ENCODE measurements around the gene FLOT1. TPM values are rescaled to one million over a fixed set of nuclear protein-coding genes. Genes with fewer than 3 reads are reported as not detected.

Gene FLOT1
- total and polyA plus RNA-seq, 2 of the 13 experiments (the other 11 are each of a cell fraction or from before 2014, with no cell fraction given): 82.3 to 130 TPM

DNA sequence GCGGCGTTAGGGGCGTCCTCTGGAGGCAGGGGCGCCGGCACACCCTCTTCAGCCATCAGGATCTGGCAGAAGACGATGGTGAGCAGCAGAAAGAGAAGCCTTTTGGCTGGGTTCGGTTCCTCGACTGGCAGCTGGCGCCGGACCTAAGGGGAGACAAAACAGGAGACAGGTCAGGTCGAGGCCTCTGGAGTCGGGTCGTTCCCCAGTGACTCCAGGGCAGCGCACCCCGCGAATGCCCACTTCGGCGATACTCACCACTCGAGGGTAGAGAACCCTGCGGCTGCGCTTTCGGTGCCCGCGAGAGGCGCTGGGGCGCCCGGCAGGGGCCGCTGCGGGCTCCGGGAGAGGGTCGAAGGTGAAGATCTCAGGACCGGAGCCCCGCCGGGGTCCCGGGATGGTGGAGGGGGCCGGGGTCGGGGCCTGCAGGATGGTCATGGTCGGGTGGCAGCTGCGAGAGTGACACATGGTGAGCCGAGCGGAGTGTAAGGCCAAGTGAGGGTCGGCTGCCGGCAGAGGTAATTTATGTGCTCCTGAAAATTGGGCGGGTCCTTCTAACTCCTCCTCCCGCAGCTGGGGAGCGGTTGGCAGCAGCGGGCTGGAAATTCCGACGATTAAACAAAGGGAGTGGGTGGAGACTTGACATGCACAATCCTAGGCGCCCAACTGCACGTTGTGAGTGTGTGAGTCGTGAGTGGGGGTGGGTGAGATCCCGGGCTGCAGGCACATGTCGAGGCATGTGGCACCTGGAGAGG lies 1.7 kb upstream of the FLOT1 start, which contains the start of gene IER3 (continued):
- TF ChIP-seq, protein P1, sequence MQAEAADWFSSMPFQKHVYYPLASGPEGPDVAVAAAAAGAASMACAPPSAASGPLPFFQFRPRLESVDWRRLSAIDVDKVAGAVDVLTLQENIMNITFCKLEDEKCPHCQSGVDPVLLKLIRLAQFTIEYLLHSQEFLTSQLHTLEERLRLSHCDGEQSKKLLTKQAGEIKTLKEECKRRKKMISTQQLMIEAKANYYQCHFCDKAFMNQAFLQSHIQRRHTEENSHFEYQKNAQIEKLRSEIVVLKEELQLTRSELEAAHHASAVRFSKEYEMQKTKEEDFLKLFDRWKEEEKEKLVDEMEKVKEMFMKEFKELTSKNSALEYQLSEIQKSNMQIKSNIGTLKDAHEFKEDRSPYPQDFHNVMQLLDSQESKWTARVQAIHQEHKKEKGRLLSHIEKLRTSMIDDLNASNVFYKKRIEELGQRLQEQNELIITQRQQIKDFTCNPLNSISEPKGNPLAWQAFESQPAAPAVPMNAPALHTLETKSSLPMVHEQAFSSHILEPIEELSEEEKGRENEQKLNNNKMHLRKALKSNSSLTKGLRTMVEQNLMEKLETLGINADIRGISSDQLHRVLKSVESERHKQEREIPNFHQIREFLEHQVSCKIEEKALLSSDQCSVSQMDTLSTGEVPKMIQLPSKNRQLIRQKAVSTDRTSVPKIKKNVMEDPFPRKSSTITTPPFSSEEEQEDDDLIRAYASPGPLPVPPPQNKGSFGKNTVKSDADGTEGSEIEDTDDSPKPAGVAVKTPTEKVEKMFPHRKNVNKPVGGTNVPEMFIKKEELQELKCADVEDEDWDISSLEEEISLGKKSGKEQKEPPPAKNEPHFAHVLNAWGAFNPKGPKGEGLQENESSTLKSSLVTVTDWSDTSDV (CRISPR knock-in tag; IDR thresholded peaks at IDR 0.05): peak; percentile 73; the same call in 1 of the 2 replicates
- TF ChIP-seq, protein P2, sequence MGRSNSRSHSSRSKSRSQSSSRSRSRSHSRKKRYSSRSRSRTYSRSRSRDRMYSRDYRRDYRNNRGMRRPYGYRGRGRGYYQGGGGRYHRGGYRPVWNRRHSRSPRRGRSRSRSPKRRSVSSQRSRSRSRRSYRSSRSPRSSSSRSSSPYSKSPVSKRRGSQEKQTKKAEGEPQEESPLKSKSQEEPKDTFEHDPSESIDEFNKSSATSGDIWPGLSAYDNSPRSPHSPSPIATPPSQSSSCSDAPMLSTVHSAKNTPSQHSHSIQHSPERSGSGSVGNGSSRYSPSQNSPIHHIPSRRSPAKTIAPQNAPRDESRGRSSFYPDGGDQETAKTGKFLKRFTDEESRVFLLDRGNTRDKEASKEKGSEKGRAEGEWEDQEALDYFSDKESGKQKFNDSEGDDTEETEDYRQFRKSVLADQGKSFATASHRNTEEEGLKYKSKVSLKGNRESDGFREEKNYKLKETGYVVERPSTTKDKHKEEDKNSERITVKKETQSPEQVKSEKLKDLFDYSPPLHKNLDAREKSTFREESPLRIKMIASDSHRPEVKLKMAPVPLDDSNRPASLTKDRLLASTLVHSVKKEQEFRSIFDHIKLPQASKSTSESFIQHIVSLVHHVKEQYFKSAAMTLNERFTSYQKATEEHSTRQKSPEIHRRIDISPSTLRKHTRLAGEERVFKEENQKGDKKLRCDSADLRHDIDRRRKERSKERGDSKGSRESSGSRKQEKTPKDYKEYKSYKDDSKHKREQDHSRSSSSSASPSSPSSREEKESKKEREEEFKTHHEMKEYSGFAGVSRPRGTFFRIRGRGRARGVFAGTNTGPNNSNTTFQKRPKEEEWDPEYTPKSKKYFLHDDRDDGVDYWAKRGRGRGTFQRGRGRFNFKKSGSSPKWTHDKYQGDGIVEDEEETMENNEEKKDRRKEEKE (IDR thresholded peaks at IDR 0.05): no peak
- TF ChIP-seq, protein P3, sequence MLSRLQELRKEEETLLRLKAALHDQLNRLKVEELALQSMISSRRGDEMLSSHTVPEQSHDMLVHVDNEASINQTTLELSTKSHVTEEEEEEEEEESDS (CRISPR knock-in tag; IDR thresholded peaks at IDR 0.05; ENCODE audit: borderline replicate concordance): peak; percentile 88; the same call in 1 of the 2 replicates
- TF ChIP-seq, protein P4, sequence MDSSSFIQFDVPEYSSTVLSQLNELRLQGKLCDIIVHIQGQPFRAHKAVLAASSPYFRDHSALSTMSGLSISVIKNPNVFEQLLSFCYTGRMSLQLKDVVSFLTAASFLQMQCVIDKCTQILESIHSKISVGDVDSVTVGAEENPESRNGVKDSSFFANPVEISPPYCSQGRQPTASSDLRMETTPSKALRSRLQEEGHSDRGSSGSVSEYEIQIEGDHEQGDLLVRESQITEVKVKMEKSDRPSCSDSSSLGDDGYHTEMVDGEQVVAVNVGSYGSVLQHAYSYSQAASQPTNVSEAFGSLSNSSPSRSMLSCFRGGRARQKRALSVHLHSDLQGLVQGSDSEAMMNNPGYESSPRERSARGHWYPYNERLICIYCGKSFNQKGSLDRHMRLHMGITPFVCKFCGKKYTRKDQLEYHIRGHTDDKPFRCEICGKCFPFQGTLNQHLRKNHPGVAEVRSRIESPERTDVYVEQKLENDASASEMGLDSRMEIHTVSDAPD (CRISPR knock-in tag; IDR thresholded peaks at IDR 0.05): 0 out of 2 replicates have a peak, but pooled peaks have one; percentile 24
- 0 out of 2 replicates have a peak, but pooled peaks have one; percentile 81 for TF ChIP-seq ZMYM2 (CRISPR knock-in tag; IDR thresholded peaks at IDR 0.05)
- TF ChIP-seq, protein P5, sequence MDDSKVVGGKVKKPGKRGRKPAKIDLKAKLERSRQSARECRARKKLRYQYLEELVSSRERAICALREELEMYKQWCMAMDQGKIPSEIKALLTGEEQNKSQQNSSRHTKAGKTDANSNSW (CRISPR knock-in tag; IDR thresholded peaks at IDR 0.05; ENCODE audit: borderline replicate concordance): no peak
- TF ChIP-seq, protein P6, sequence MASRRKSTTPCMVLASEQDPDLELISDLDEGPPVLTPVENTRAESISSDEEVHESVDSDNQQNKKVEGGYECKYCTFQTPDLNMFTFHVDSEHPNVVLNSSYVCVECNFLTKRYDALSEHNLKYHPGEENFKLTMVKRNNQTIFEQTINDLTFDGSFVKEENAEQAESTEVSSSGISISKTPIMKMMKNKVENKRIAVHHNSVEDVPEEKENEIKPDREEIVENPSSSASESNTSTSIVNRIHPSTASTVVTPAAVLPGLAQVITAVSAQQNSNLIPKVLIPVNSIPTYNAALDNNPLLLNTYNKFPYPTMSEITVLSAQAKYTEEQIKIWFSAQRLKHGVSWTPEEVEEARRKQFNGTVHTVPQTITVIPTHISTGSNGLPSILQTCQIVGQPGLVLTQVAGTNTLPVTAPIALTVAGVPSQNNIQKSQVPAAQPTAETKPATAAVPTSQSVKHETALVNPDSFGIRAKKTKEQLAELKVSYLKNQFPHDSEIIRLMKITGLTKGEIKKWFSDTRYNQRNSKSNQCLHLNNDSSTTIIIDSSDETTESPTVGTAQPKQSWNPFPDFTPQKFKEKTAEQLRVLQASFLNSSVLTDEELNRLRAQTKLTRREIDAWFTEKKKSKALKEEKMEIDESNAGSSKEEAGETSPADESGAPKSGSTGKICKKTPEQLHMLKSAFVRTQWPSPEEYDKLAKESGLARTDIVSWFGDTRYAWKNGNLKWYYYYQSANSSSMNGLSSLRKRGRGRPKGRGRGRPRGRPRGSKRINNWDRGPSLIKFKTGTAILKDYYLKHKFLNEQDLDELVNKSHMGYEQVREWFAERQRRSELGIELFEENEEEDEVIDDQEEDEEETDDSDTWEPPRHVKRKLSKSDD (CRISPR knock-in tag; IDR thresholded peaks at IDR 0.05; ENCODE audit: low read depth): peak; percentile 1; the same call in 1 of the 2 replicates
- TF ChIP-seq, protein P7, sequence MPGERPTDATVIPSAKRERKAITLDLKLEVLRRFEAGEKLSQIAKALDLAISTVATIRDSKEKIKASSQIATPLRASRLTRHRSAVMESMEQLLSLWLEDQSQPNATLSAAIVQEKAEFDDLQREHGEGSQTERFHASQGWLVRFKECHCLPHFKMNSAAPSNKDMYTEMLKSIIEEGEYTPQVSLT (CRISPR knock-in tag; IDR thresholded peaks at IDR 0.05; ENCODE audit: borderline replicate concordance, low read depth): no peak
- TF ChIP-seq, protein P8, sequence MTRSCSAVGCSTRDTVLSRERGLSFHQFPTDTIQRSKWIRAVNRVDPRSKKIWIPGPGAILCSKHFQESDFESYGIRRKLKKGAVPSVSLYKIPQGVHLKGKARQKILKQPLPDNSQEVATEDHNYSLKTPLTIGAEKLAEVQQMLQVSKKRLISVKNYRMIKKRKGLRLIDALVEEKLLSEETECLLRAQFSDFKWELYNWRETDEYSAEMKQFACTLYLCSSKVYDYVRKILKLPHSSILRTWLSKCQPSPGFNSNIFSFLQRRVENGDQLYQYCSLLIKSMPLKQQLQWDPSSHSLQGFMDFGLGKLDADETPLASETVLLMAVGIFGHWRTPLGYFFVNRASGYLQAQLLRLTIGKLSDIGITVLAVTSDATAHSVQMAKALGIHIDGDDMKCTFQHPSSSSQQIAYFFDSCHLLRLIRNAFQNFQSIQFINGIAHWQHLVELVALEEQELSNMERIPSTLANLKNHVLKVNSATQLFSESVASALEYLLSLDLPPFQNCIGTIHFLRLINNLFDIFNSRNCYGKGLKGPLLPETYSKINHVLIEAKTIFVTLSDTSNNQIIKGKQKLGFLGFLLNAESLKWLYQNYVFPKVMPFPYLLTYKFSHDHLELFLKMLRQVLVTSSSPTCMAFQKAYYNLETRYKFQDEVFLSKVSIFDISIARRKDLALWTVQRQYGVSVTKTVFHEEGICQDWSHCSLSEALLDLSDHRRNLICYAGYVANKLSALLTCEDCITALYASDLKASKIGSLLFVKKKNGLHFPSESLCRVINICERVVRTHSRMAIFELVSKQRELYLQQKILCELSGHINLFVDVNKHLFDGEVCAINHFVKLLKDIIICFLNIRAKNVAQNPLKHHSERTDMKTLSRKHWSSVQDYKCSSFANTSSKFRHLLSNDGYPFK (CRISPR knock-in tag; IDR thresholded peaks at IDR 0.05; ENCODE audit: borderline replicate concordance): peak; percentile 76
- TF ChIP-seq TSC22D2 (CRISPR knock-in tag; IDR thresholded peaks at IDR 0.05; ENCODE audit: borderline replicate concordance): peak; percentile 83; the same call in 1 of the 2 replicates
